Neural cell (in vitro differentiated cells): Measurements from ENCODE around the gene ADTRP. TPM values are rescaled to one million over a fixed set of nuclear protein-coding genes. Genes with fewer than 3 reads are reported as not detected.

Experiments used
- H2AFZ ChIP-seq: fragments of 200-600, 300-800 bp; sonication (generic), shearing (Covaris generic); 2 replicates; pipeline ENCODE4 v1.6.0; 2014; ENCODE audit warnings: low read depth, mild to moderate bottlenecking, antibody characterized with exemption, low read length, moderate library complexity
- H3F3A ChIP-seq: fragments of 200-600 bp; shearing (Covaris generic); 2 replicates; pipeline ENCODE4 v1.6.1; 2016; ENCODE audit warnings: mild to moderate bottlenecking, moderate library complexity, mixed read lengths, antibody characterized with exemption, low read length; ENCODE audit not compliant: insufficient read depth, poor library complexity, severe bottlenecking
- H3K27ac ChIP-seq: fragments of 200-600, 300-800 bp; sonication (generic), shearing (Covaris generic); 2 replicates; pipeline ENCODE4 v1.5.1; 2014; ENCODE audit warnings: mild to moderate bottlenecking, low read length, moderate library complexity
- H3K27me3 ChIP-seq: fragments of 300-800, 200-600 bp; sonication (generic), shearing (Covaris generic); 2 replicates; pipeline ENCODE4 v1.6.0; 2014; ENCODE audit warnings: mild to moderate bottlenecking, low read depth, low read length, moderate library complexity; ENCODE audit not compliant: insufficient read depth
- H3K36me3 ChIP-seq: fragments of 300-800, 200-600 bp; sonication (generic), shearing (Covaris generic); 2 replicates; pipeline ENCODE4 v1.5.1; 2014; ENCODE audit warnings: mild to moderate bottlenecking, antibody characterized with exemption, low read length, moderate library complexity; ENCODE audit not compliant: insufficient read depth
- H3K4me2 ChIP-seq: fragments of 300-800, 200-600 bp; sonication (generic), shearing (Covaris generic); 2 replicates; pipeline ENCODE4 v1.6.0; 2014; ENCODE audit warnings: mild to moderate bottlenecking, low read length
- H3K4me3 ChIP-seq: fragments of 300-800, 200-600 bp; sonication (generic), shearing (Covaris generic); 2 replicates; pipeline ENCODE4 v1.5.1; 2014; ENCODE audit warnings: mild to moderate bottlenecking, low read length, moderate library complexity
- H3K79me2 ChIP-seq: fragments of 200-600 bp; shearing (Covaris generic); replicated peaks from 2 replicates; pipeline ENCODE4 v1.6.0; 2014; ENCODE audit warnings: mild to moderate bottlenecking, low read length, moderate library complexity; ENCODE audit not compliant: insufficient read depth
- H3K9ac ChIP-seq: fragments of 300-800, 200-600 bp; sonication (generic), shearing (Covaris generic); 2 replicates; pipeline ENCODE4 v1.6.1; 2016; ENCODE audit warnings: mild to moderate bottlenecking, low read length, mixed read lengths
- H3K9me2 ChIP-seq: fragments of 200-600 bp; shearing (Covaris generic); 2 replicates; pipeline ENCODE4 v1.6.1; 2016; ENCODE audit warnings: mild to moderate bottlenecking, low read length, mixed read lengths; ENCODE audit not compliant: insufficient read depth
- H3K9me3 ChIP-seq: fragments of 200-600, 300-800 bp; sonication (generic), shearing (Covaris generic); 2 replicates; pipeline ENCODE4 v1.6.1; 2016; ENCODE audit warnings: mild to moderate bottlenecking, mixed run types, low read length, moderate library complexity, mixed read lengths
- H4K20me1 ChIP-seq: fragments of 200-600 bp; shearing (Covaris generic); 2 replicates; pipeline ENCODE4 v1.6.1; 2016; ENCODE audit warnings: mild to moderate bottlenecking, mixed run types; ENCODE audit not compliant: insufficient read depth
- CTCF ChIP-seq: fragments of 450-650 bp; IDR thresholded peaks from 2 replicates; pipeline ENCODE4 v1.5.1; 2014; ENCODE audit warnings: antibody characterized with exemption, mild to moderate bottlenecking, moderate library complexity; ENCODE audit not compliant: poor library complexity, severe bottlenecking
- EP300 ChIP-seq: fragments of 450-650 bp; conservative IDR thresholded peaks from 2 replicates; pipeline ENCODE4 v1.6.1; 2014; ENCODE audit warnings: antibody characterized with exemption, mild to moderate bottlenecking, moderate library complexity; ENCODE audit not compliant: poor library complexity, severe bottlenecking
- EZH2 ChIP-seq: fragments of 200-600, 300-800 bp; shearing (Covaris generic), sonication (generic); IDR thresholded peaks from 2 replicates; pipeline ENCODE4 v1.6.1; 2014; ENCODE audit warnings: antibody characterized with exemption, low read length, borderline replicate concordance, mild to moderate bottlenecking; ENCODE audit not compliant: insufficient read depth, poor library complexity, severe bottlenecking
- MXI1 ChIP-seq: fragments of 450-650 bp; conservative IDR thresholded peaks from 2 replicates; pipeline ENCODE4 v1.6.1; 2014; ENCODE audit warnings: antibody characterized with exemption, mild to moderate bottlenecking; ENCODE audit not compliant: poor library complexity, severe bottlenecking
- POLR2AphosphoS5 ChIP-seq: IDR thresholded peaks from 2 replicates; pipeline ENCODE4 v1.6.1; 2012
- RAD21 ChIP-seq: fragments of 450-650 bp; conservative IDR thresholded peaks from 2 replicates; pipeline ENCODE4 v1.6.1; 2014; ENCODE audit warnings: antibody characterized with exemption, mild to moderate bottlenecking, moderate library complexity
- REST ChIP-seq: IDR thresholded peaks from 2 replicates; pipeline ENCODE4 v1.6.1; 2012; ENCODE audit warnings: borderline replicate concordance
- SMC3 ChIP-seq: fragments of 450-650 bp; conservative IDR thresholded peaks from 2 replicates; pipeline ENCODE4 v1.6.1; 2014; ENCODE audit warnings: antibody characterized with exemption, mild to moderate bottlenecking, moderate library complexity; ENCODE audit not compliant: poor library complexity
- TAF1 ChIP-seq: IDR thresholded peaks from 2 replicates; pipeline ENCODE4 v1.6.1; 2012; ENCODE audit warnings: low read depth
- polyA plus RNA-seq: library from polyadenylated mRNA; depleted of rRNA; stranded (reverse); fragments of >200 nt; gene quantifications from 2 replicates; pipeline ENCODE4 v1.2.3, GENCODE V29; 2014

ADTRP gene
- polyA plus RNA-seq, 1 donor from 2014 or later = not detected

GRCh38 chr6:11793277-11793676 is 14.7 kb upstream of the ADTRP start:
- Histone ChIP-seq H3K9ac (no peak overlapping the region), H3K36me3 (no peaks in the 10 kb centered on the region), H3F3A (no peaks in the 10 kb centered on the region), H3K27me3 (no peaks in the 10 kb centered on the region), H3K79me2 (no peaks in the 10 kb centered on the region), H3K4me2 (no peak overlapping the region), H3K27ac (no peak overlapping the region), H3K9me3 (no peaks in the 10 kb centered on the region), H2AFZ (no peak overlapping the region), H4K20me1 (no peaks in the 10 kb centered on the region), H3K4me3 (no peak overlapping the region), H3K9me2 (no peaks in the 10 kb centered on the region)
- TF ChIP-seq EZH2 (no peak), CTCF (no peak), REST (no peak), EP300 (no peak), RAD21 (no peak), POLR2AphosphoS5 (no peak), SMC3 (no peak), TAF1 (no peak)

DNA sequence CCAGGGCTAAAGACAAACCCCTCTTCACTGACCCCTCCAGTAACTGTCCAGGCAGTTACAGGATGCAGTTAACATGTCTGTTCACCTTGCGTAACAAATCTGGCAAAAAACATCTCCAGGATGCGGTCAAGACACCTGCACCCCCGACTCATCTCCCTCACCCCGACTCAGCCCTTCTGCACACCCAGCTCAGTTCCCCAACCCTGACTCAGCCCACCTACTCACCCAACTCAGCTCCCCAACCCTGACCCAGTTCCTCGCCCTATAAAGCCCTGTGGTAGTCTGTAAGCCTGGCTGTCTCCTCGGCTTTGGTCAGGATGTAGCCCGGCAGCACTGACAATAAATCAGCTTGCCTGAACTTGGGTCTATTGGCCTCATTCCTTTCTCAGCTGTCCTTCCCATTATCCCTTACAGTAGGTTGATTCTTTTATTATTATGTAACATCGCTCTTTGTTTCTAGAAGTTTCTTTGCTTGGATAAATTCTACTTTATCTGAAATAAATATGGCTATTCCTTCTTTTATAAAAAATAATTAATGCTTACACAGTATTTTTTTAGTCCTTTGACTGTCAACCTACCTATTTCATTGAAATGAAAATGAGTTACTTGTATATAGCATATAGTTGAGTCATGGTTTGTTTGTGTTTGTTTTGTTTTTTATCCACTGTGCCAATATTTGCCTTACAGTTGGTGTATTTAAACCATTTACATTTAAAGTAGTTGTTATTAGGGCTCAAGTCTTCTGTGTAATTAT is 12.9 kb upstream of the ADTRP start:
- no peak overlapping the region for H2AFZ ChIP-seq
- H3K4me3 ChIP-seq = no peak overlapping the region
- TF ChIP-seq POLR2AphosphoS5 (no peak), MXI1 (no peak), RAD21 (no peak), CTCF (no peak), EZH2 (no peak), EP300 (no peak), TAF1 (no peak), SMC3 (no peak), REST (no peak)
- no peak overlapping the region for H3K9ac ChIP-seq
- H3K36me3 ChIP-seq = no peaks in the 10 kb centered on the region
- no peak overlapping the region for H3K4me2 ChIP-seq
- H4K20me1 ChIP-seq = no peaks in the 10 kb centered on the region
- no peaks in the 10 kb centered on the region for H3F3A ChIP-seq
- H3K9me3 ChIP-seq = no peaks in the 10 kb centered on the region
- H3K27me3 ChIP-seq = no peaks in the 10 kb centered on the region
- no peaks in the 10 kb centered on the region for H3K79me2 ChIP-seq
- no peak overlapping the region for H3K27ac ChIP-seq
- no peaks in the 10 kb centered on the region for H3K9me2 ChIP-seq
